Immature natural killer cell (primary cell): ENCODE data around the gene SLC2A14. TPM values are rescaled to one million over a fixed set of nuclear protein-coding genes. Genes with fewer than 3 reads are reported as not detected.
"Not testable (repeated sequence)": the region's sequence is repeated elsewhere in the genome, so short reads cannot be mapped to it uniquely, and the experiment has no call there.

ENCODE experiments used
- DNase-seq, 3 donors: peaks; one replicate each; pipeline ENCODE4 v3.0.0; 2022; ENCODE audit warnings: mixed read lengths in 1 of 3
- H3K27ac Mint-ChIP-seq, 6 donors: one replicate each; pipeline ENCODE4 v1.8.0; 2020; ENCODE audit warnings: mixed read lengths in 6 of 6, mild to moderate bottlenecking in 5 of 6, inconsistent platforms in 4 of 6, moderate library complexity in 3 of 6
- H3K27me3 Mint-ChIP-seq, 3 donors: one replicate each; pipeline ENCODE4 v1.8.0; 2020 to 2021; ENCODE audit warnings: low read depth in 3 of 3, mild to moderate bottlenecking in 3 of 3, mixed read lengths in 3 of 3, moderate library complexity in 3 of 3, inconsistent platforms in 1 of 3
- H3K36me3 Mint-ChIP-seq, 3 donors: one replicate each; pipeline ENCODE4 v1.8.0; 2020; ENCODE audit warnings: mixed read lengths in 3 of 3, inconsistent platforms in 2 of 3, mild to moderate bottlenecking in 2 of 3
- H3K4me1 Mint-ChIP-seq, 2 donors: one replicate each; pipeline ENCODE4 v1.8.0; 2020; ENCODE audit warnings: inconsistent platforms in 2 of 2, mild to moderate bottlenecking in 2 of 2, mixed read lengths in 2 of 2, moderate library complexity in 1 of 2
- H3K4me3 Mint-ChIP-seq, 5 donors: one replicate each; pipeline ENCODE4 v1.8.0; 2020; ENCODE audit warnings: mild to moderate bottlenecking in 5 of 5, mixed read lengths in 5 of 5, inconsistent platforms in 3 of 5, moderate library complexity in 3 of 5
- H3K9me3 Mint-ChIP-seq, 6 donors: one replicate each; pipeline ENCODE4 v1.8.0; 2020; ENCODE audit warnings: mild to moderate bottlenecking in 6 of 6, mixed read lengths in 6 of 6, inconsistent platforms in 4 of 6, moderate library complexity in 3 of 6
- polyA plus RNA-seq, 3 donors: library from polyadenylated mRNA; unstranded; fragments of 300-500 nt; fragmentation: Illumina TruSeq; gene quantifications; one replicate each; pipeline ENCODE4 v1.2.3, GENCODE V29; 2021

The SLC2A14 gene
- not detected for polyA plus RNA-seq

GRCh38 chr12:7872566-7873319 lies at the start of gene SLC2A14:
Gene SLC2A14 (minus strand): TSS chr12:7872915. CDS start chr12:7869880, 3,035 bp downstream.
- Mint-ChIP-seq H3K36me3 (no peaks in the 10 kb centered on the region), H3K4me3 (peak within 1 kb of the TSS in 1 of 5 donors; percentile 42), H3K4me1 (peaks cover 0 to 4% of the 10 kb centered on the region in 2 donors), H3K9me3 (no peaks in the 10 kb centered on the region), H3K27ac (no peak within 1 kb of the TSS), H3K27me3 (peaks cover 4 to 19% (median 11%) of the 10 kb centered on the region in 3 donors)
- DNase-seq, result no peak

- Mint-ChIP-seq H3K4me1 (peaks cover 44 to 58% of the 10 kb centered on the region in 2 donors), H3K36me3 (peaks cover 14 to 58% (median 43%) of the 10 kb centered on the region in 3 donors), H3K27ac (peak overlapping the region; percentile 12 to 50 (median 34))
- H3K27me3 Mint-ChIP-seq, H3K9me3 Mint-ChIP-seq, H3K4me3 Mint-ChIP-seq, DNase-seq: not testable (repeated sequence)
These were observed 48.5 kb upstream of the SLC2A14 start for GRCh38 chr12:7921181-7921580.

GRCh38 chr12:7918268-7918590 lies 45.5 kb upstream of the SLC2A14 start:
- H3K27ac Mint-ChIP-seq, result peak overlapping the region in 4 of 6 donors; percentile 17 to 79 (median 58)
- peaks cover 8 to 41% (median 32%) of the 10 kb centered on the region in 3 donors for H3K36me3 Mint-ChIP-seq
- H3K4me3 Mint-ChIP-seq, result not testable (repeated sequence)

GRCh38 chr12:7917392-7918267 lies 44.9 kb upstream of the SLC2A14 start:
- peak overlapping the region in 4 of 5 donors; percentile 42 to 60 (median 50) for H3K4me3 Mint-ChIP-seq
- H3K9me3 Mint-ChIP-seq, result no peaks in the 10 kb centered on the region
- DNase-seq, result no peak
- peaks cover 8 to 39% (median 31%) of the 10 kb centered on the region in 3 donors for H3K36me3 Mint-ChIP-seq
- H3K4me1 Mint-ChIP-seq, result peaks cover 46 to 67% of the 10 kb centered on the region in 2 donors
- H3K27ac Mint-ChIP-seq, result peak overlapping the region in 5 of 6 donors; percentile 17 to 72 (median 37)
- peaks cover 0 to 9% (median 1%) of the 10 kb centered on the region in 3 donors for H3K27me3 Mint-ChIP-seq

More at GRCh38 chr12:7918268-7918590, 45.5 kb upstream of the SLC2A14 start:
- Mint-ChIP-seq H3K4me1 (peaks cover 46 to 67% of the 10 kb centered on the region in 2 donors), H3K27me3 (peaks cover 0 to 13% (median 1%) of the 10 kb centered on the region in 3 donors)
- not testable (repeated sequence) for H3K9me3 Mint-ChIP-seq, DNase-seq

- DNase-seq, result no peak
- H3K9me3 Mint-ChIP-seq, result no peaks in the 10 kb centered on the region
- peak overlapping the region; percentile 42 to 82 (median 55) for H3K4me3 Mint-ChIP-seq
- H3K4me1 Mint-ChIP-seq, result peaks cover 46 to 67% of the 10 kb centered on the region in 2 donors
- peaks cover 0 to 10% (median 1%) of the 10 kb centered on the region in 3 donors for H3K27me3 Mint-ChIP-seq
- H3K36me3 Mint-ChIP-seq, result peaks cover 8 to 33% (median 28%) of the 10 kb centered on the region in 3 donors
- H3K27ac Mint-ChIP-seq, result peak overlapping the region; percentile 30 to 76 (median 48)
These were observed 44.2 kb upstream of the SLC2A14 start for GRCh38 chr12:7916936-7917335.

- Mint-ChIP-seq H3K36me3 (peaks cover 8 to 23% (median 21%) of the 10 kb centered on the region in 3 donors), H3K27me3 (peaks cover 0 to 10% (median 1%) of the 10 kb centered on the region in 3 donors), H3K4me1 (peaks cover 38 to 56% of the 10 kb centered on the region in 2 donors), H3K27ac (peak overlapping the region; percentile 68 to 86 (median 80)), H3K4me3 (peak overlapping the region; percentile 65 to 82 (median 77)), H3K9me3 (no peaks in the 10 kb centered on the region)
- DNase-seq, result peak; percentile 35 to 43 (median 38)
These were observed 43.1 kb upstream of the SLC2A14 start for GRCh38 chr12:7915661-7916403.

- not testable (repeated sequence) for H3K27me3 Mint-ChIP-seq, H3K4me3 Mint-ChIP-seq, H3K9me3 Mint-ChIP-seq, H3K36me3 Mint-ChIP-seq, H3K4me1 Mint-ChIP-seq, DNase-seq, H3K27ac Mint-ChIP-seq
These were observed 37.4 kb upstream of the SLC2A14 start for GRCh38 chr12:7910106-7910505.

GRCh38 chr12:7907009-7907408 lies 34.3 kb upstream of the SLC2A14 start:
- DNase-seq, result no peak
- Mint-ChIP-seq H3K9me3 (no peaks in the 10 kb centered on the region), H3K27ac (no peak overlapping the region), H3K4me1 (no peaks in the 10 kb centered on the region), H3K36me3 (no peaks in the 10 kb centered on the region), H3K4me3 (no peak overlapping the region), H3K27me3 (peaks cover 0 to 2% (median 0%) of the 10 kb centered on the region in 3 donors)

GRCh38 chr12:7906303-7906702 lies 33.6 kb upstream of the SLC2A14 start:
- H3K9me3 Mint-ChIP-seq, result not testable (repeated sequence)

GRCh38 chr12:7905600-7906125 lies 32.9 kb upstream of the SLC2A14 start:
- not testable (repeated sequence) for H3K36me3 Mint-ChIP-seq, H3K4me1 Mint-ChIP-seq, H3K27ac Mint-ChIP-seq, H3K9me3 Mint-ChIP-seq, DNase-seq, H3K4me3 Mint-ChIP-seq, H3K27me3 Mint-ChIP-seq

More at GRCh38 chr12:7906303-7906702, 33.6 kb upstream of the SLC2A14 start:
- DNase-seq, H3K4me1 Mint-ChIP-seq, H3K4me3 Mint-ChIP-seq, H3K27me3 Mint-ChIP-seq, H3K36me3 Mint-ChIP-seq, H3K27ac Mint-ChIP-seq: not testable (repeated sequence)

GRCh38 chr12:7905071-7905470 lies 32.4 kb upstream of the SLC2A14 start:
- Mint-ChIP-seq H3K27ac (no peak overlapping the region), H3K4me1 (no peaks in the 10 kb centered on the region), H3K4me3 (no peak overlapping the region), H3K36me3 (no peaks in the 10 kb centered on the region), H3K27me3 (peaks cover 0 to 2% (median 0%) of the 10 kb centered on the region in 3 donors), H3K9me3 (no peaks in the 10 kb centered on the region)
- no peak for DNase-seq

- not testable (repeated sequence) for H3K4me1 Mint-ChIP-seq, DNase-seq, H3K27me3 Mint-ChIP-seq, H3K4me3 Mint-ChIP-seq, H3K27ac Mint-ChIP-seq, H3K9me3 Mint-ChIP-seq, H3K36me3 Mint-ChIP-seq
These were observed 29.7 kb upstream of the SLC2A14 start for GRCh38 chr12:7902416-7902815.

- Mint-ChIP-seq H3K4me1 (no peaks in the 10 kb centered on the region), H3K9me3 (no peaks in the 10 kb centered on the region), H3K4me3 (no peak overlapping the region), H3K27me3 (no peaks in the 10 kb centered on the region), H3K36me3 (no peaks in the 10 kb centered on the region), H3K27ac (no peak overlapping the region)
- no peak for DNase-seq
These were observed 27.0 kb upstream of the SLC2A14 start for GRCh38 chr12:7899755-7900154.
